PC-9 (cell line): Measurements from ENCODE around the gene CKM. TPM values are rescaled to one million over a fixed set of nuclear protein-coding genes. Genes with fewer than 3 reads are reported as not detected.

ENCODE experiments used
- BruUV-seq: library from RNA; stranded (reverse); fragments of 400-500 nt; replicated peaks from 2 replicates; lab custom pipeline; 2021; lab: Mats Ljungman, UMichigan
- CTCF ChIA-PET: fragments of 300-600 bp; sonication (Branson Sonifier 250); formaldehyde crosslinking; loops from one replicate; lab custom pipeline; 2022; ENCODE audit warnings: antibody characterized with exemption; lab: Charles Lee
- POLR2A ChIA-PET: fragments of 300-600 bp; sonication (Branson Sonifier 250); formaldehyde crosslinking; loops from one replicate; lab custom pipeline; 2022; ENCODE audit warnings: antibody characterized with exemption; ENCODE audit not compliant: unreplicated experiment; lab: Charles Lee
- DNase-seq, 2 experiments: peaks; one replicate each; pipeline versions ENCODE4 v3.0.0 to v3.0.0-alpha.2; 2015 to 2022; ENCODE audit warnings: mixed read lengths in 1 of 2
- H2AFZ ChIP-seq: fragments of 200-600 bp; sonication (generic); 2 replicates; pipeline ENCODE4 v1.8.1; 2017; ENCODE audit warnings: antibody characterized with exemption
- H3F3A ChIP-seq: fragments of 200-600 bp; sonication (generic); 2 replicates; pipeline ENCODE4 v1.8.1; 2017; ENCODE audit warnings: antibody characterized with exemption, mild to moderate bottlenecking, low read depth; ENCODE audit not compliant: insufficient read depth
- H3K27ac ChIP-seq: fragments of 200-600 bp; sonication (generic); 2 replicates; pipeline ENCODE4 v1.6.1; 2016; ENCODE audit warnings: mixed run types
- H3K27me3 ChIP-seq: fragments of 200-600 bp; sonication (generic); 2 replicates; pipeline ENCODE4 v1.6.1; 2016; ENCODE audit warnings: low read depth, mixed run types; ENCODE audit not compliant: insufficient read depth
- H3K36me3 ChIP-seq: fragments of 200-600 bp; sonication (generic); 2 replicates; pipeline ENCODE4 v1.6.1; 2016; ENCODE audit warnings: low read depth, mixed run types
- H3K4me1 ChIP-seq: fragments of 200-600 bp; sonication (generic); replicated peaks from 2 replicates; pipeline ENCODE4 v1.6.1; 2016; ENCODE audit warnings: mixed run types; ENCODE audit not compliant: insufficient read depth
- H3K4me2 ChIP-seq: fragments of 200-600 bp; sonication (generic); 2 replicates; pipeline ENCODE4 v1.6.1; 2017; ENCODE audit warnings: mixed run types
- H3K4me3 ChIP-seq: fragments of 200-600 bp; sonication (generic); 2 replicates; pipeline ENCODE4 v1.6.1; 2016; ENCODE audit warnings: mixed run types
- H3K79me2 ChIP-seq: fragments of 200-600 bp; sonication (generic); 2 replicates; pipeline ENCODE4 v1.6.1; 2017; ENCODE audit warnings: low read depth, mixed run types
- H3K9me2 ChIP-seq: fragments of 200-600 bp; sonication (generic); 2 replicates; pipeline ENCODE4 v1.8.1; 2017; ENCODE audit warnings: mild to moderate bottlenecking; ENCODE audit not compliant: insufficient read depth
- H3K9me3 ChIP-seq: fragments of 200-600 bp; sonication (generic); 2 replicates; pipeline ENCODE4 v1.8.1; 2016; ENCODE audit warnings: low read depth; ENCODE audit not compliant: insufficient read depth
- H4K20me1 ChIP-seq: fragments of 200-600 bp; sonication (generic); 2 replicates; pipeline ENCODE4 v1.8.1; 2017; ENCODE audit not compliant: insufficient read depth
- CTCF ChIP-seq: fragments of 200-600 bp; sonication (generic); conservative IDR thresholded peaks from 2 replicates; pipeline ENCODE4 v1.6.1; 2017; ENCODE audit warnings: mixed run types, antibody characterized with exemption, mild to moderate bottlenecking, moderate library complexity
- EZH2 ChIP-seq: fragments of 200-600 bp; sonication (generic); IDR thresholded peaks from 2 replicates; pipeline ENCODE4 v1.8.0; 2017; ENCODE audit warnings: antibody characterized with exemption, low read depth
- intact Hi-C: fragments of 100-400 bp; cut with micrococcal nuclease; formaldehyde crosslinking; loops from one replicate; pipeline ENCODE4 v1.10.0; 2022; ENCODE audit not compliant: unreplicated experiment
- total RNA-seq: library from RNA; stranded (reverse); gene quantifications from 2 replicates; pipeline ENCODE4 v1.2.3, GENCODE V29; 2021

CKM gene
- total RNA-seq, 1 experiment from 2014 or later = not detected

GRCh38 chr19:45267296-45267695 lies 55.4 kb downstream of the CKM start:
- Histone ChIP-seq H3K4me2 (no peak overlapping the region), H3K36me3 (no peaks in the 10 kb centered on the region), H3K4me1 (no peaks in the 10 kb centered on the region), H3K9me3 (no peaks in the 10 kb centered on the region), H3K79me2 (no peaks in the 10 kb centered on the region), H3K27me3 (no peaks in the 10 kb centered on the region), H3K9me2 (no peaks in the 10 kb centered on the region), H4K20me1 (no peaks in the 10 kb centered on the region), H2AFZ (no peak overlapping the region), H3K4me3 (no peak overlapping the region), H3F3A (no peaks in the 10 kb centered on the region), H3K27ac (no peak overlapping the region)
- DNase-seq = no peak
- no peak for TF ChIP-seq EZH2
- BruUV-seq = no TSS peak
- ChIA-PET CTCF (no interaction called here), POLR2A (no interaction called here)
- intact Hi-C loops = no loop called here

- H3K27me3 ChIP-seq = no peaks in the 10 kb centered on the region
- intact Hi-C loops = no loop called here
- H3K79me2 ChIP-seq = no peaks in the 10 kb centered on the region
- no peak overlapping the region for H3K4me3 ChIP-seq
- TF ChIP-seq CTCF (no peak), EZH2 (no peak)
- no peaks in the 10 kb centered on the region for H4K20me1 ChIP-seq
- no TSS peak for BruUV-seq
- no peaks in the 10 kb centered on the region for H3K9me3 ChIP-seq
- H3K36me3 ChIP-seq = no peaks in the 10 kb centered on the region
- POLR2A ChIA-PET = no interaction called here
- H2AFZ ChIP-seq = no peak overlapping the region
- H3K4me1 ChIP-seq = no peaks in the 10 kb centered on the region
- H3F3A ChIP-seq = no peaks in the 10 kb centered on the region
- no peak overlapping the region for H3K4me2 ChIP-seq
- no peak overlapping the region for H3K27ac ChIP-seq
- DNase-seq = no peak
- no peaks in the 10 kb centered on the region for H3K9me2 ChIP-seq
- CTCF ChIA-PET = no interaction called here
Observed at GRCh38 chr19:45265375-45265774, 57.3 kb downstream of the CKM start.

GRCh38 chr19:45264781-45265317 lies 57.8 kb downstream of the CKM start:
- POLR2A ChIA-PET = interaction anchor here (0.6 kb wide), 1 partner anchor 12 kb away, joined by 6 read pairs; no protein-coding TSS in a partner anchor
- no peak overlapping the region for H3K27ac ChIP-seq

More at GRCh38 chr19:45264781-45265317, 57.8 kb downstream of the CKM start:
- Histone ChIP-seq H3K9me3 (no peaks in the 10 kb centered on the region), H2AFZ (no peak overlapping the region), H3K36me3 (no peaks in the 10 kb centered on the region), H3K4me3 (no peak overlapping the region), H4K20me1 (no peaks in the 10 kb centered on the region), H3K4me1 (no peaks in the 10 kb centered on the region), H3F3A (no peaks in the 10 kb centered on the region), H3K9me2 (no peaks in the 10 kb centered on the region), H3K4me2 (no peak overlapping the region), H3K79me2 (no peaks in the 10 kb centered on the region), H3K27me3 (no peaks in the 10 kb centered on the region)
- intact Hi-C loops = no loop called here
- TF ChIP-seq EZH2 = no peak
- no peak for TF ChIP-seq CTCF
- CTCF ChIA-PET = no interaction called here
- no TSS peak for BruUV-seq
- DNase-seq = no peak
